Right kidney (tissue), 1 donor: ENCODE measurements around the gene F10.

Source experiments
- DNase-seq: peaks from one replicate; pipeline ENCODE4 v3.0.0-alpha.2; 2016

F10 gene

DNA sequence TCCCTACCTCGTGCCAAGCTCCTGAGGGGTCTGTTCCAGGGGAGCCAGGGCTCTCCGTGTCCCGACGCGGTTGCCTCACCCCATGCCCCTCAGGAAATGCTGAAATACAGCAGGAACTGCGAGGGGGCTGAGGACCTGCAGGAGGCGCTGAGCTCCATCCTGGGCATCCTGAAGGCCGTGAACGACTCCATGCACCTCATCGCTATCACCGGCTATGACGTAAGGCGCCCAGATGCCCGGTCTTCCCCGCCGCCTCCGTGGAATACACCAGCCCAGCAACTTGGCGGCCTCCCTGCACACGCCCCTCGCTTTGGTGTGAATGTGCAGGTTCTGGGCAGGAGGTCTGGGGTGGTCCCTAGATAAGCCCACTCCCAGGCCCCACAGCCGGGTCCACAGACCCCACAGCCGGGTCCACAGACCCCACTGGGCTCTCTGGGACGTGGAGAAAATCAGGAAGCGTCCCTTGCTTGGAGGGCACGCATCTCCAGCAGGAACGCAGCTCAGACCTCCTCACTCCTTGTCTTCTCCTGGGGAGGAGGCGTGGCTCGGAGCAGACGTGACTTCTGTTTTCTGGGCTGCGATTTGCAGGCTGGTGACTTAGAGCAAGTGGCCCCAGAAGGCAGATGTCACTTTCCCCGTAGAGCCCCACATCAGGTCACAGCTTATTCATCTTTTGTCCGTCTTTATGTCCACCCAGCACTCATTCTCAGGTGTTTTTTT is 36.4 kb upstream of the F10 start:
- DNase-seq = no peak

DNA sequence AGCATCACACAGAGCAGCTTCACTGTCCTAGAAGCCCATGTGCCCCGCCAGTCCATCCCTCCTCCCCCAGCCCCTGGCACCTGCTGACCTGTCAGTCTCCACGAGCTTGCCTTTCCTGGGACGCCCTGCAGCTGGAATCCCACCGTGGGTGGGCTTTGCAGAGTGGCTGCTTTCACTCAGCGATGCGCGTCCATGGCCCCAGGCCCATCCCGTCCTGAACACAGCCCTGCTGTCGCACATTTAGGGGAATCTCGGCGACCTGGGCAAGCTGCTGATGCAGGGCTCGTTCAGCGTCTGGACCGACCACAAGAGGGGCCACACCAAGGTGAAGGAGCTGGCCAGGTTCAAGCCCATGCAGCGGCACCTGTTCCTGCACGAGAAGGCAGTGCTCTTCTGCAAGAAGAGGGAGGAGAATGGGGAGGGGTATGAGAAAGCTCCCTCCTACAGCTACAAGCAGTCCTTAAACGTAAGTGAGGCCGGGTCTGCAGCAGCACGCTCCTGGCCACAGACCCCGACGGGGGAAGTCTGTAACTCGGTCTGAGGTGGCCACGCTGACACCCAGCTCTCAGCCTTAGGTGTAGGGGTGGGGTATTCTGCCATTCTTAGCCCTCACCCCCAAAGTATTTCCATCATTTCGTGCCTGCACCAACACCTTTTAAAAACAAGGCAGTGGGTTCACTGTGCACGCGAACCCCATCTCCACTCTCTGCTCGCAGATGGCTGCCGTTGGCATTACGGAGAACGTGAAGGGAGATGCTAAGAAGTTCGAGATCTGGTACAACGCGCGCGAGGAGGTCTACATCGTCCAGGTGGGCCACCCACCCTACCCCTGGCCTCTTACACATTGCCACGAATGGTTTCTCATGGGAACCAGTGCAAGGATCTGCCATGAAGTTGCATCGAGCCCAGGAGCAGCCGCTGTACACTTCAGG is 35.3 kb upstream of the F10 start:
- DNase-seq = no peak

DNA sequence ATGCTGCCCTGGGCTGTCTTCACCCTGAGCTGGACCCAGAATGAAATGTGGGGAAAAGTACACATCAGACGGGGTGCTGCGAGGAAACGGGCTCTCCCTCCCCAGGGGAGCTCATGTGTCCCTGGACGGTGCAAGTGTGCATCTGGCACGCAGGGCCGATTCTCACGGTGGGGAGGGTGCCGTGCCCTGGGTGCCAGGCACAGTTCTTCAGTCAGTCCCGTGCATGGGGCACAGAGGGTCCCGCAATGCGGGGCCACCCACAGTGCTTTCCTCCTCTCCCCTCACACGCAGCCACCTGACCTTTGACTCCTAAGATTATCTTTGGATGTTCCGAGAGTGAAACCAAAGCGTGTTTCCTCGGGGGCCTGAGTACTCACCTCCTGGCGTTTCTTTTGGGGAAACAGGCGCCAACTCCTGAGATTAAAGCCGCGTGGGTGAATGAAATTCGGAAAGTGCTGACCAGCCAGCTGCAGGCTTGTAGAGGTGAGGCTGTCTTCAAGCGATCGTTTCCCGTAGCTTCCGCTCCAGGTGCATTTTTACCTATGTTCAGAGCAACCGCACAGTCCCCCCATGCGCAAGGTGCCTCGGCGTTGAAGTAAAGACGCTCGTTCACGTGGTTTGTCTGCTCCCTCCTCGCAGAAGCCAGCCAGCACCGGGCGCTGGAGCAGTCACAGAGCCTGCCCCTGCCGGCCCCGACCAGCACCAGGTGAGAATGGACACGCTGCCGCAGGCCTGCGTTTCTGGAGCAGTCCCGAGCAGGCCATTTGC is 34.5 kb upstream of the F10 start:
- no peak for DNase-seq

DNA sequence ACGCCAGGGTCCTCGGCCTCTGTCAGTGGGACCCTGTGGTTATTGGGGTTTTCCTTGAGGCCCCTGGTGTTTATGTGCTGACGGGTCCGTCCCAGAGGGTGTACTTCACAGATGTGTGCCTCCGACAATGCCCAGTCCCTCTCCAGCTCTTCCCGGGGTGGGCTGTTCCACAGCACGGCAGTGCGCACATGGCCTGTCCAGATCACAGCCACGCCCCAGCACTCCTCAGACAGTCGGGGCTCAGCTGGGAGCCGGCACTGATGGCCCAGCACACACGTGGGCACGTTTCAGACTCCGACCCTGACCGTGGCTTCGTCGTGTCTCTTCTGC is 33.9 kb upstream of the F10 start:
- no peak for DNase-seq

DNA sequence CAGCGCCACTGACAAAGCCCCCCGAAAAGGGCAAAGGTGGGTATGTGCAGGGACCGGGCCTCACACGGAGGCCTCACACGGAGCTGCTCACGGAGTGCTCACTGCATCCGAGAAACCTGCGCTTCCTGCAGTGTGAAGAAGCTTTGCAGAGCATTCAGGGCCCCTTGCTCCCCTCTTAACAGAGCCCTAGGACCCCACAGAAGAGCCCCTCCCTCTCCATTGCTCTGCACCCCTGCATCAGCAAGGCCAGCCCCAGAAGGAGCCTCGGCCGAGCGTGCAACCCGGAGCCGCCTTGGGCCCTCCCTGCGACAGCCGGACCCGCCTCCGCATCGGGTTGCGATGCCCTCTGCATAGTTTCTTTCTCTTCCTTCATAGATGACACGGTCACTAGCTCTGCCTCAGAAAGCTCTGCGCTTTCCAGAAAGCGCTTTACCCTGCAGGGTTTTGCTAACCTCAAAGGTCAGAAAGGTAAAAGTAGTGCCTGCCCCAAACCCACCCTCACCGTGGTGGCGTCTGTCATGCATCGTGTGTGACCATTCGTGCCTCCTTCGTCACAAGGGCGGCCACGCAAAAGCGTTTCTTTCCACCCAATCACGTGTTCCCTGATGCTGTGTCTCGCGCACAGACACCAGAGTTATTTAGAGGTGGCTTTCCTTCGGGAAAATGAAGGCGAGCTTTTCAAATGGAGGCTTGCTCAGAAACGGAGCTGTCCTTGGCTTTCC is 32.7 kb upstream of the F10 start:
- DNase-seq = peak; percentile 60

DNA sequence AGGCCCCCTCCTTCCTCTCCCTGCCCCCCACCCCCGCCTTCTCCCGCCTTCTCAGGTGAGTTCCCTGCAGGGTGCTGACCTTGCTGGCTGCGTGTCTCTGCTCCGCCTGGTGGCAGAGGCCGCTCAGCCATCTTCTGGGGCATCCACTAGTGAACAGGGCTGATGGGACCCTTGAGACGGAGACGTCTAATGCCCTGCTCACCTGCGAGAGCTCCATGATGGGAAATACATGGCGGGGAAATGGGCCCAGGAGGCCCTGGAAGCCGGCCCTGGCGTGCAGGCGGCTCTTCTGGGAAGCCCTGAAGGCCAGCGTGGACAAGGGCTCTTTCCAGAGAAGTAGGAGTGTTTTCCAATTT is 32.2 kb upstream of the F10 start:
- no peak for DNase-seq

DNA sequence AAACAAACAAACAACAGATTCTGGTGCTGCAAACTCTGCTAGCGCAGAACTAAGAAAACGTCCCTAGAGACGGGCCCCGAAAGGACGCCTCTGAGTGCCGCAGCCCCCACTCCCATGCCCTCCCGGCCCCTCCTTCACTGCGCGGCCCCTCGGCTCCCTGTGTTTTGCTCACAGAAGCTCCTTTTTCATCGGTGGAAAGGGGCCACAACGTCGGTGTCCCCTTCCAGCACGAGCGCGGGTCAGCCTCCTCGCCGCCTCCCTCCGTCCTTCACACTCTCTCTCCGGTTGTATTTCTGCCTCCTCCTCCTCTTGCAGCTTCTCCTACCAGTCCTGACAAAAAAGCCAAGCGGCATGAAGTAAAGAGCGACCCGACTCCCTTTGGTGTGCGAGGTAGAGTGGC is 31.8 kb upstream of the F10 start:
- DNase-seq = no peak

DNA sequence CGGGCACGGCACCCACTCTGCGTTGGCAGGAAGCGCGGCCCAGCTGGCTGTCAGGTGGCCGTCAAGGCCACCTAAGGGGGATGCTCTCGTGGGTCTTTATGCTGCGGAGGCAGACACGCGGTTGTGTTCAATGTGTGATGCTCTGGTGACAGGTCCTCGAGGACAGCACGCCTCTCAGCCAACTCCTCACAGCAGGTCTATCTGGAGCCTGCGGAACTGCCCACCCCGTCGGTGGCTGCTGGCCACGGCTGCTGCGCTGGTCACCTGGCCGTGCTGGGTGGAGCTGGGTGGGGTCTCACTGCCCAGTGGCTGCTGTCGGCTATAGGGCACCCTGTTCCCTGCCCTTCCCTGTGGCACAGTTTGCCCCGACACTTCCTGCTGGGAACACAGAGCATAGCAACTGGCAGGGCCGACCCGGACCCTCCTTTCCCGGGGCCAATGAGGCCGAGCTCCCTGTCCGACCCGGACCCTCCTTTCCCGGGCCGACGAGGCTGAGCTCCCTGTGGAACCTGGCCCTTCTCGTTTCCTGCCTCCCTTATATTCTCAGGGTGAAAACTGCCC is 31.3 kb upstream of the F10 start:
- DNase-seq = no peak

DNA sequence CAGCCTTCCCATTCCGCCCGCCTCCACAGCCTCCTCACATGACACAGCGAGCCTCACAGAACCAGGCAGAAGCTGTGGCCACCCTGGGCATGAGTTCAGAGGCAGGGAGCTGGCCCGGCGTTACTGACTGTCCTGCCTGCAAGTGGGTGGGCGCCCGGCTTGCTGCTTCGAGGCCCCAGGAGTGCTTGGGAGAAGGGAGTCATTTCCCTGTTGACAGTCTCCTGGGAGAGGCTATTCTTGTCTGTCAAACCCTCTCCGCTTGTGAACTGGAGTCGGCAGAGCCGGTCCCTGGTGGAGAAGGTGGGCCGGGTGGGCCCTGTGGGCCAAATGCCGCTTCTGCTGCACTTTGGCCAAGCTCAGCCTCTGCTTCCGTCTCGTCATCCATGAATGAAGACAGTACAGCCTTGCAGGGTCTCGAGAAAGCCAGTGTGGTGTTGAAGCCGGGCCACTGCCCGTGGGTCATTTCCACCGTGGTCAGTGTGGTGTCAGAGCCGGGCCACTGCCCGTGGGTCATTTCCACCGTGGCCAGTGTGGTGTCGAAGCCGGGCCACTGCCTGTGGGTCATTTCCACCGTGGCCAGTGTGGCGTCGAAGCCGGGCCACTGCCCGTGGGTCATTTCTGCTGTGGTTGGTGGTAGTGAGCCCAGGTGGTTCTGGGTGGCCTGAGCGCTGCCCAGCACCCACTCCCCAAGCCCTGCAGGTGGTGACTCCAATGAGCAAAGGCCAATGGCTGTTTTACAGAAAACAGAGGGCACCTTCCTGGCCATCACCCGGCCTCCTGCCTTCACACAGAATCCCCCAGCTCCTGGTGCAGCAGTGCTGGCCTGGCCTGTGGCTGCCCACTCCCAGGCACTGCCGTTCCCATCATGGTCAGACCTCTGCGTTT is 30.5 kb upstream of the F10 start:
- no peak for DNase-seq

DNA sequence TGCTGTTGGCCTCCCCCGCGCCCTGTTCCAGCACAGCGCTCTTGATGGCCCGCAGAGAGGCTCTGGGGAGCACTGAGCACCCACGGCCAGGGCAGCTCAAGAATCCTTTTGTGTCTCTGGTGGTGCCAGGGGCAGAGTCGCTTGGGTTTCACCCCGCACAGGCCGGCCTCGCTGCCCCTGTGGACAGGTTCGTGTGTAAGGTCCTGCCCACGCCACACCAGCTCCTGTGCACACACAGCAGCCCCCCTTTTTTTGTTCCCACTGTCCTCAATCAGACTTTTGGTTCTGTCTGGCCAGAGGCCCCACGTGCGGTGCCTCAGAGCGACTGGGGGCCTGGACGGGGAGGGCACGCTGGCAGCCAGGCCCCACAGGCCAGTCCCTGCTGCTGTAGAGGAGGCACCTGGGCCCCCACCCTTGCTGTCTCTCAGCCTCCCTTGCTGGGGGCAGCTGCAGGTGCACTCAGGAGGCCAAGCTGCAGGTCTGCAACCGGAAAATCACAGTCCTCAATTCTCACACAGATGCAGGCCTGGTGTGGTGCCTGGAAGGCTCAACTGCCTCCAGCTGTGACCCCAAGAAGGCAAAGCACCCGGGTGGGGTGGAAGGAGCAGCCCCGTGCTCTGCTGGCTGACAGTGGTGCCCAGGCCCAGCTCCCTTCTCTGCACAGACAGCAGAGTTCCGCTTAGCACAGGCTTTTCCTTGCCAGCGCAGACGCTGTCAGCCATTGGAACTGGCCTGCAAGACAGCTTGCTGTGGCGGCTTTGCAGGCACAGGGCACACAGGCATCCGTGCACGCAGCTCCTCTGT is 29.6 kb upstream of the F10 start:
- no peak for DNase-seq

DNA sequence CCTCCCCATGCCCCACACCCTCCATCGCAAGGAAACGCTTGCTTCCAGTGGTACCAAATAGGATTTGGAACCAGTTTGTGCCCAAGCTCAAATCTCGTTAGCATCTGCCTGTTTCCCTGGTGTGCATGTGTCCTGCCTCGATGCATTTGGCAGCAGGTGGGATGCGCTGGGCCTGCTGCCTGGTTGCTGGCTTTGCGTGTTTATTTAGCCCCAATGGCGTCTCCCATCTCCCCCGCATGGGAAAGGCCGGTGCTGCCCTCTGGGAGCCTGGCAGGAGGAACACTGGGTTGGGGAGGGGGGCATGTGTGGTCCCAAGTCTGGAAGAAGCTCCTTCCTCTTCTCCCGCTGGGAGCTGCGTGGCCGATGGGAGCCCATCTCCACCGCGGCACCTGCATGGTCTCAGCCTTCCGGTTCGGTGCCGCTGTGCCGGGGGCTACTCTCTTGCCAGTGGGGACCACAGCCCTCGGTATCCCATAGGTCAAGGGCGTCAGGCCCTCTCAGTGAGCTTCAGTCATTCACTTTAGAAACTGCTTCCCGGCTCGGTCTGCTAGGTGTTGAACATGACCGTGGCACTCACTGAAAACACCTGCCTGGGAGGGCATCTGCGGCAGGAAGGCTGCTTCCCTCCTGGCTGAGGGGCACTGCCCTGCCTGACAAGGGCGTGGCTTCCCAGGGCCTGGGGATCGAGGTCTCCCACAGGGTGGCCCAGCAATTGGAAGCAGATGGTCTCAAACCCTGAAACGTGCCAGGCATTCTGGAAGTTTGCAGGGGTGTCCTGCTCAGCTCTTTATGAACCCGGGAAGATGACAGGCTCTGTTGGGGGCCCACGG is 28.8 kb upstream of the F10 start:
- no peak for DNase-seq

DNA sequence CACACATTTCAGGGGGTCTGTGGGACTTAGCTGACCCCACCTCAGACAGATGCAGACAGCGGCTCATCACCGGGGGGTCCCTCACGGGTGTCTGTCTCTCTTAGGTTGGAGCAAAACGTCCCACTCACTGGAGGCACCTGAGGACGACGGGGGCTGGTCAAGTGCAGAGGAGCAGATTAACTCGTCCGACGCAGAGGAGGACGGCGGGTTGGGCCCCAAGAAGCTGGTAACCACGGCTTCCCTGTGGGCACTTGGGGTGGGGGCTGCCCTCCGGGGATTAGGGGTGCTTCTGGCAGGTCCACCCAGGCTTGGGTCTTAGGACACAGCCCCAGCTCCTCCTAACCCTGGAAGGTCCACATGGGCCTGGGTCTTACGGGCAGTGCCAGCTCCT is 28.2 kb upstream of the F10 start:
- DNase-seq = no peak

DNA sequence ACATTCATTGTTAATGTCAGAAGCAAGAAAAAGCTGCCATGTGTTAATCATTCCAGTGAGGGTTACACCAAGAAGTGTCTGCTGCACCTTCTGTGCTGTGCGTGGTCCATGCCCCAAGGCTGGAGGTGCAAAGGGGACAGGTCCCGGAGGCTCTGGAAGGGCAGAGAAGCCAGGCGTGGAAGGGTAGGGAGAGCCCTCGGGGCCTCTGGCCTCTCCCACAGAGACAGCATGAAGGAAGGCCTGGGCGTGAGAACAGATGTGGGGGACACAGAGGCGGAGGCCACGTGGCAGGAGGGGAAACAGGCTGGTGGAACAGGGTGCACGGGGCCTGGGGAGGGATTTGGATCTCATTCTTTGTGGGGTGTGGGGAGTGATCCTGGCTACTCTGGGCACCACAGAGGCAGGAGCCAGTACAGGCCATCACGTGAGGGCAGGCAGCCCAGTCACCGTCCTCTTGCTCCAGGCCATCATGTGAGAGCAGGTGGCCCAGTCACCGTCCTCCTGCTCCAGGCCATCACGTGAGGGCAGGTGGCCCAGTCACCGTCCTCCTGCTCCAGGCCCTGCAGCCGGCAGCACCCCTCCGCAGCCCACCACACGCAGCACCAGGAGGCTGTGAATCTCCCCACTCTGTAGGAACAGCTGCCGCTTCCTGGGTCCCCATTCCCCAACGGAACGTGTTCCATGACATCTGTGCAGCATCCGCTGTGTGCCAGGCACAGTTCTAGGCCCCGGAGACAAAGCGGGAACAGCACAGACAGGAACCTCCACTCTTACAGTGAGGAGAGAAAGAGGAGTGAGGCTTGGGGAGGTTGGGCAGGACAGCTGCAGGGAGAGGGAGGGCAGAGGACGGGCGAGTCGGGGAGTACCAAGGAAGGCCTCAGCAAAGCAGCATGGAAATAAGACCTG is 27.2 kb upstream of the F10 start:
- DNase-seq = no peak

DNA sequence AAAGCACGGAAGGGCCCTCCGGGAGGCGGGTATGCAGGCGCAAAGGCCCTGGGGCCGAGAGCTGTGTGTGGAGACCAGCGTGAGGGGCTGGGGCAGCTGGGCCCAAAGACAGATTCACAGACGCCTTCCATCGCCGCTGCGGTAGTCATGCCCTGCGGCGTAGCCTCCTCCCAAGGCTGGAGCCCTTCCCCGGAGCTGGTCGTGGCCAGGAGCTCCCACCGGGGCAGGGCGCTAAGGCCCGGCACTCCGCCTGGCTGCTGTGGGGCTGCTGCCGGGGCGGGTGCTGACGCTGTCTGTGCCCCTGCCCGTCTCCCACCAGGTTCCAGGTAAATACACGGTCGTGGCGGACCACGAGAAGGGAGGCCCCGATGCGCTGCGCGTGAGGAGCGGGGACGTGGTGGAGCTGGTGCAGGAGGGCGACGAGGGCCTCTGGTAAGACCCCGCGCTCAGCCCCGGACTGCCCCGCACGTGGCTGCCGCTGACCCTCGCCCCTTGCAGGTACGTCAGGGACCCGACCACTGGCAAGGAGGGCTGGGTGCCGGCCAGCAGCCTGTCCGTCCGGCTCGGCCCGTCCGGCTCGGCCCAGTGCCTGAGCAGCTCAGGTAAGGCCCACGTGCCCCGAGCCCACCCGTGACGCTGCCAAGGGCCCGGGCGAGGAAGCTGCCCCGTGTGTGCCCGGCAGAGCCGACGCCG is 26.4 kb upstream of the F10 start:
- no peak for DNase-seq

DNA sequence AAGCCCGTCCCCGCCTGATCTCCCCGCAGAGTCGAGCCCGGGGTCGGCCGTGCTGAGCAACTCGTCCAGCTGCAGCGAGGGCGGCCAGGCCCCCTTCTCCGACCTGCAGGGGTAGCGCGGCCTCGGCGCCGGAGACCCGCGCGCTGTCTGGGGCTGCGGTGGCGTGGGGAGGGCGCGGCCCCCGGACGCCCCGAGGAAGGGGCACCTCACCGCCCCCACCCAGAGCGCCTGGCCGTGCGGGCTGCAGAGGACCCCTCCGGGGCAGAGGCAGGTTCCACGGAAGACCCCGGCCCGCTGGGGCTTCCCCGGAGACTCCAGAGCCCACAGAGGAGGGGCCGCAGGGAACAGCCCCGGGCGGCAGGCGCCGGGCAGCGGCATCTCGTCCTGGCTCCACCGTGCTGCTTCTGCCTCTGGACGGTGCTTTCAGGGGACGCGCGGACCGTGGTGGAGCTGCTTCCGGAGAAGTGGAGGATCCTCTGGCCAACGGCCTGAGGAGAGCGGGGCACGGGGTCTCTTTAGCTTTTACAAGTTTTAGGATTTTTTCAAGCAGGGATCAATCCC is 25.8 kb upstream of the F10 start:
- no peak for DNase-seq

DNA sequence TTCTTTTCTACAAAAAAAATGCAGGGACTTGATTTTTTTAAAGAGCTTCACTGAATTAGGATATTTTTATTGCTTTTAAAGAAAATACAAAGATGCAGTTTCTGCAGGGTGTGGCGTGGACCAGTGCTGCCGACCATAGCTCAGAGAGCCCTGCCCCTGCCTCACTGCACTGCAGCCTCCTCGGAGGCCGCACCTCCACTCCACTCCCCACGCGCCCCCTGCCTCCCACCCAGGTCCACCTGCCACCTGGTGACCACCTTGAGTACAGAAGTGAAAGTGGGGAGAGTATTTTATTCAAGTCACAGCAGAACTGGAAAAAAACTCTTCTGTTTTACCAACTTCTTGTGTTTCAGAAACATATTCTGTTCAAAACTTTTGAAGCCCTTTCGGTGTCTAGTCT is 24.9 kb upstream of the F10 start:
- no peak for DNase-seq

DNA sequence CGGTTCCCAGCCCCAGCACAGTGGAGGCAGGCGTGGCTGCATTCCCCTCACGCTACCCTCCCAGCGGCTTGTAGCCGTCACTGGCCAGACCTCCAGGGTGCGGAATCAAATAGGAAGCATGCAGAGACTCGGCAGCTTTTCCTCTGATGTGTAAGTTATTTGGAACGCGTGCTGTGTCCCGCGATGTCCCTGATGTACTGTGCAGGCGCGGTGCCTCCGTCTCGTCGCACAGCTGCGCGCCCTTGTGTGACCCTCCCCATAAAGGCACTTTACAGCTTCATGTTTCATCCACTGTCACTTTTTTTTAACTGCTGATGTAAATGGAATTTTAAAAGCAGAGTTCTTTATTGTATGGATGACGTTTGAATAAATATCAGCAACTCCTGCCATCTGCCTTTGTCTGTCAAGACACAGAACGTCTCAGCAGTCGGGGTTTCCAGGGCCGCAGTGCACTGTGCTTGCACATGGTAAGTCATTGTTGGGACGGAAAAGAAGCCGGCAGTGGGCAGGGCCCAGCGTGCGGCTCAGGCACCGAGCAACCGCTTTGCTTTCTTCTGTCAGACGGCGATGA is 24.4 kb upstream of the F10 start:
- DNase-seq = no peak
